Measurements from ENCODE around the gene APIP. TPM values are rescaled to one million over a fixed set of nuclear protein-coding genes. Genes with fewer than 3 reads are reported as not detected.
A peak's percentile ranks its signal among the peaks of the same experiment; 100 is the strongest.

The APIP gene
- total RNA-seq, 1 donor = 27.5 TPM

- no peaks in the 10 kb centered on the region for H3K79me2 ChIP-seq (ENCODE audit: insufficient read depth, low read length)
- no peaks in the 10 kb centered on the region for H4K20me1 ChIP-seq (ENCODE audit: insufficient read depth, low read length)
- H3K27ac ChIP-seq (ENCODE audit: low read depth, low read length) = no peak overlapping the region
- H3K4me1 ChIP-seq (ENCODE audit: insufficient read depth, low read length) = no peaks in the 10 kb centered on the region
- peaks cover 23% of the 10 kb centered on the region for H3K27me3 ChIP-seq (ENCODE audit: insufficient read depth, low read length)
- H3K4me3 ChIP-seq (ENCODE audit: insufficient read depth, low read length) = no peak overlapping the region
- TF ChIP-seq CTCF (IDR thresholded peaks at IDR 0.05; ENCODE audit: extremely low read depth, low read depth, low read length) = no peak
- no peak overlapping the region for H2AFZ ChIP-seq (ENCODE audit: low read length)
- H3K36me3 ChIP-seq (ENCODE audit: insufficient read depth, low read length) = no peaks in the 10 kb centered on the region
- H3K9me3 ChIP-seq (ENCODE audit: low read depth, low read length) = no peaks in the 10 kb centered on the region
- DNase-seq (ENCODE audit: insufficient read length, low spot score, missing footprints) = no peak
- no peak overlapping the region for H3K4me2 ChIP-seq (ENCODE audit: insufficient read depth, low read length)
These were observed 71.6 kb downstream of the APIP start for GRCh38 chr11:34844463-34845112.

- no peaks in the 10 kb centered on the region for H3K9me3 ChIP-seq (ENCODE audit: low read depth, low read length)
- H2AFZ ChIP-seq (ENCODE audit: low read length) = no peak overlapping the region
- no peaks in the 10 kb centered on the region for H3K79me2 ChIP-seq (ENCODE audit: insufficient read depth, low read length)
- H3K4me3 ChIP-seq (ENCODE audit: insufficient read depth, low read length) = no peak overlapping the region
- no peak overlapping the region for H3K4me2 ChIP-seq (ENCODE audit: insufficient read depth, low read length)
- peaks cover 25% of the 10 kb centered on the region for H3K27me3 ChIP-seq (ENCODE audit: insufficient read depth, low read length)
- no peak for TF ChIP-seq CTCF (IDR thresholded peaks at IDR 0.05; ENCODE audit: extremely low read depth, low read depth, low read length)
- no peaks in the 10 kb centered on the region for H3K4me1 ChIP-seq (ENCODE audit: insufficient read depth, low read length)
- DNase-seq (ENCODE audit: insufficient read length, low spot score, missing footprints) = no peak
- no peaks in the 10 kb centered on the region for H4K20me1 ChIP-seq (ENCODE audit: insufficient read depth, low read length)
- H3K27ac ChIP-seq (ENCODE audit: low read depth, low read length) = no peak overlapping the region
- H3K36me3 ChIP-seq (ENCODE audit: insufficient read depth, low read length) = no peaks in the 10 kb centered on the region
These were observed 72.9 kb downstream of the APIP start for GRCh38 chr11:34843271-34843670.

- Histone ChIP-seq H3K36me3 (ENCODE audit: insufficient read depth, low read length) (no peaks in the 10 kb centered on the region), H3K79me2 (ENCODE audit: insufficient read depth, low read length) (no peaks in the 10 kb centered on the region), H2AFZ (ENCODE audit: low read length) (no peak overlapping the region), H4K20me1 (ENCODE audit: insufficient read depth, low read length) (no peaks in the 10 kb centered on the region), H3K4me3 (ENCODE audit: insufficient read depth, low read length) (no peak overlapping the region), H3K4me2 (ENCODE audit: insufficient read depth, low read length) (no peak overlapping the region), H3K27ac (ENCODE audit: low read depth, low read length) (no peak overlapping the region), H3K9me3 (ENCODE audit: low read depth, low read length) (no peaks in the 10 kb centered on the region), H3K4me1 (ENCODE audit: insufficient read depth, low read length) (no peaks in the 10 kb centered on the region), H3K27me3 (ENCODE audit: insufficient read depth, low read length) (peaks cover 18% of the 10 kb centered on the region)
- peak; percentile 59 for TF ChIP-seq CTCF (IDR thresholded peaks at IDR 0.05; ENCODE audit: extremely low read depth, low read depth, low read length)
- DNase-seq (ENCODE audit: insufficient read length, low spot score, missing footprints) = no peak
These were observed 75.3 kb downstream of the APIP start for GRCh38 chr11:34840736-34841386.

GRCh38 chr11:34839969-34840368 is 76.2 kb downstream of the APIP start:
- Histone ChIP-seq H3K27me3 (ENCODE audit: insufficient read depth, low read length) (peaks cover 13% of the 10 kb centered on the region), H4K20me1 (ENCODE audit: insufficient read depth, low read length) (no peaks in the 10 kb centered on the region), H3K4me2 (ENCODE audit: insufficient read depth, low read length) (no peak overlapping the region), H2AFZ (ENCODE audit: low read length) (no peak overlapping the region), H3K79me2 (ENCODE audit: insufficient read depth, low read length) (no peaks in the 10 kb centered on the region), H3K36me3 (ENCODE audit: insufficient read depth, low read length) (no peaks in the 10 kb centered on the region), H3K9me3 (ENCODE audit: low read depth, low read length) (no peaks in the 10 kb centered on the region), H3K4me1 (ENCODE audit: insufficient read depth, low read length) (no peaks in the 10 kb centered on the region), H3K4me3 (ENCODE audit: insufficient read depth, low read length) (no peak overlapping the region), H3K27ac (ENCODE audit: low read depth, low read length) (no peak overlapping the region)
- DNase-seq (ENCODE audit: insufficient read length, low spot score, missing footprints) = no peak
- TF ChIP-seq CTCF (IDR thresholded peaks at IDR 0.05; ENCODE audit: extremely low read depth, low read depth, low read length) = no peak
